IMR-90 (cell line): ENCODE data around the gene NKAIN2. TPM values are rescaled to one million over a fixed set of nuclear protein-coding genes. Genes with fewer than 3 reads are reported as not detected.

Experiments
- ATAC-seq: fragments of 200-7000 bp; cut with Tn5 transposase; 2 replicates; pipeline ENCODE4 v1.9.1; 2020; ENCODE audit warnings: low read depth, mild to moderate bottlenecking, moderate library complexity
- BruUV-seq: library from RNA; stranded (reverse); fragments of 400-500 nt; replicated peaks from 2 replicates; lab custom pipeline; 2021; lab: Mats Ljungman, UMichigan
- CTCF ChIA-PET: fragments of 300-600 bp; formaldehyde crosslinking; extraction: SDS; loops from one replicate; lab custom pipeline; 2021; ENCODE audit warnings: antibody characterized with exemption; lab: Yijun Ruan, JAX
- POLR2A ChIA-PET: fragments of 300-600 bp; sonication (Branson Sonifier 250); formaldehyde crosslinking; loops from one replicate; lab custom pipeline; 2022; ENCODE audit warnings: antibody characterized with exemption; ENCODE audit not compliant: unreplicated experiment; lab: Charles Lee
- DNase-seq: peaks from one replicate; pipeline ENCODE4 v3.0.0; 2013
- H2AFZ ChIP-seq: replicated peaks from 2 replicates; pipeline ENCODE3; 2013; ENCODE audit warnings: low read length, mild to moderate bottlenecking; ENCODE audit not compliant: poor library complexity
- H2AK5ac ChIP-seq: 2 replicates; pipeline ENCODE4 v1.6.1; 2013; ENCODE audit warnings: low read depth, low read length, inconsistent platforms
- H2AK9ac ChIP-seq: replicated peaks from 2 replicates; pipeline ENCODE3; 2013; ENCODE audit warnings: mild to moderate bottlenecking, low read depth, low read length, moderate library complexity; ENCODE audit not compliant: poor library complexity
- H2BK120ac ChIP-seq: 2 replicates; pipeline ENCODE4 v1.6.1; 2013; ENCODE audit warnings: low read depth, low read length, inconsistent platforms
- H2BK15ac ChIP-seq: 3 replicates; pipeline ENCODE4 v1.6.1; 2013; ENCODE audit warnings: low read depth, low read length, inconsistent platforms
- H2BK20ac ChIP-seq: 2 replicates; pipeline ENCODE4 v1.6.1; 2013; ENCODE audit warnings: low read depth, mild to moderate bottlenecking, inconsistent platforms, low read length, moderate library complexity
- H2BK5ac ChIP-seq: 2 replicates; pipeline ENCODE4 v1.6.1; 2013; ENCODE audit warnings: mild to moderate bottlenecking, low read depth, low read length, inconsistent platforms; ENCODE audit not compliant: poor library complexity, severe bottlenecking
- H3K14ac ChIP-seq: replicated peaks from 2 replicates; pipeline ENCODE4 v1.6.1; 2013; ENCODE audit warnings: low read depth, low read length, inconsistent platforms
- H3K18ac ChIP-seq: 2 replicates; pipeline ENCODE4 v1.6.1; 2013; ENCODE audit warnings: low read depth, low read length, control low read depth
- H3K23ac ChIP-seq: 2 replicates; pipeline ENCODE4 v1.6.1; 2013; ENCODE audit warnings: low read depth, low read length, inconsistent platforms
- H3K27ac ChIP-seq: 2 replicates; pipeline ENCODE4 v1.5.1; 2013; ENCODE audit warnings: mild to moderate bottlenecking, control low read depth, low read length; ENCODE audit not compliant: insufficient read depth
- H3K27me3 ChIP-seq: 2 replicates; pipeline ENCODE4 v1.6.1; 2013; ENCODE audit warnings: low read length; ENCODE audit not compliant: control insufficient read depth, insufficient read depth
- H3K36me3 ChIP-seq: 2 replicates; pipeline ENCODE4 v1.6.1; 2013; ENCODE audit warnings: low read length, mixed read lengths; ENCODE audit not compliant: control insufficient read depth, insufficient read depth
- H3K4ac ChIP-seq: 2 replicates; pipeline ENCODE4 v1.6.1; 2013; ENCODE audit warnings: low read depth, low read length, inconsistent platforms
- H3K4me1 ChIP-seq: 2 replicates; pipeline ENCODE4 v1.6.1; 2013; ENCODE audit warnings: low read length, mixed read lengths; ENCODE audit not compliant: control insufficient read depth, insufficient read depth
- H3K4me2 ChIP-seq: 2 replicates; pipeline ENCODE4 v1.6.1; 2013; ENCODE audit warnings: low read depth, mild to moderate bottlenecking, control low read depth, low read length, moderate library complexity
- H3K4me3 ChIP-seq: 2 replicates; pipeline ENCODE4 v1.5.1; 2013; ENCODE audit warnings: low read depth, mild to moderate bottlenecking, control low read depth, low read length, moderate library complexity; ENCODE audit not compliant: insufficient read depth
- H3K56ac ChIP-seq: 2 replicates; pipeline ENCODE4 v1.6.1; 2013; ENCODE audit warnings: low read length, inconsistent platforms; ENCODE audit not compliant: insufficient read depth; ENCODE audit errors: extremely low read depth
- H3K79me1 ChIP-seq, 2 experiments: 2 replicates each; pipeline ENCODE4 v1.6.1; 2013; ENCODE audit warnings: low read length in 2 of 2, inconsistent platforms in 1 of 2, low read depth in 1 of 2
- H3K9ac ChIP-seq: 2 replicates; pipeline ENCODE4 v1.6.1; 2013; ENCODE audit warnings: low read depth, low read length, control low read depth
- H3K9me1 ChIP-seq: 2 replicates; pipeline ENCODE4 v1.6.1; 2013; ENCODE audit warnings: low read length, inconsistent platforms; ENCODE audit not compliant: insufficient read depth
- H3K9me3 ChIP-seq: 2 replicates; pipeline ENCODE4 v1.6.1; 2013; ENCODE audit warnings: low read length; ENCODE audit not compliant: control insufficient read depth, insufficient read depth
- H4K20me1 ChIP-seq: 2 replicates; pipeline ENCODE4 v1.6.1; 2013; ENCODE audit warnings: low read length, inconsistent platforms; ENCODE audit not compliant: insufficient read depth
- H4K5ac ChIP-seq: 2 replicates; pipeline ENCODE4 v1.6.1; 2013; ENCODE audit warnings: mild to moderate bottlenecking, low read depth, low read length, control low read depth
- H4K8ac ChIP-seq, 2 experiments: 2 replicates each; pipeline ENCODE4 v1.6.1; 2013; ENCODE audit warnings: low read depth in 2 of 2, low read length in 2 of 2, control low read depth in 1 of 2, inconsistent platforms in 1 of 2
- H4K91ac ChIP-seq: 2 replicates; pipeline ENCODE4 v1.6.1; 2013; ENCODE audit warnings: low read depth, low read length, inconsistent platforms; ENCODE audit not compliant: insufficient read depth
- FOS ChIP-seq: fragments of 150-350 bp; IDR thresholded peaks from 2 replicates; pipeline ENCODE4 v1.6.1; 2016; ENCODE audit warnings: low read depth, low read length
- MAFK ChIP-seq: IDR thresholded peaks from 2 replicates; pipeline ENCODE4 v1.6.1; 2012; ENCODE audit warnings: low read depth, low read length, improper control_type of control experiment
- NFE2L2 ChIP-seq: fragments of 150-350 bp; IDR thresholded peaks from 2 replicates; pipeline ENCODE4 v1.6.1; 2016; ENCODE audit warnings: low read depth, mild to moderate bottlenecking, low read length
- RCOR1 ChIP-seq: IDR thresholded peaks from 2 replicates; pipeline ENCODE4 v1.6.1; 2012; ENCODE audit warnings: mild to moderate bottlenecking, low read length, improper control_type of control experiment; ENCODE audit not compliant: insufficient replicate concordance
- SMC3 ChIP-seq: fragments of 150-350 bp; IDR thresholded peaks from 2 replicates; pipeline ENCODE4 v1.6.1; 2016; ENCODE audit warnings: low read depth, mild to moderate bottlenecking, antibody characterized with exemption, low read length, moderate library complexity
- dilution Hi-C: fragments of 300-500 bp; cut with HindIII; formaldehyde crosslinking; loops from one replicate; pipeline ENCODE4 v1.14.3; 2018; ENCODE audit warnings: low sequenced_read_pairs; ENCODE audit not compliant: unreplicated experiment
- in situ Hi-C: fragments of 300-500 bp; cut with MboI; formaldehyde crosslinking; loops from 3 replicates; pipeline ENCODE4 v1.14.3; 2019; ENCODE audit warnings: low sequenced_read_pairs, inconsistent platforms, mixed read lengths
- intact Hi-C: fragments of 100-400 bp; cut with micrococcal nuclease; formaldehyde crosslinking; loops from 2 replicates; pipeline ENCODE4 v1.10.0; 2022
- polyA plus RNA-seq, 3 experiments: library from polyadenylated mRNA; depleted of rRNA; stranded (reverse); fragments of >200 nt; gene quantifications; 2 replicates each; pipeline ENCODE4 v1.2.3, GENCODE V29; 2012; ENCODE audit warnings: low replicate concordance in 1 of 3
- total RNA-seq: library from RNA; depleted of rRNA; stranded (reverse); fragments of >200 nt; gene quantifications from 2 replicates; pipeline ENCODE4 v1.2.3, GENCODE V29; 2012

Gene NKAIN2
- total and polyA plus RNA-seq, 2 of the 4 experiments (the other 2 are of a cell fraction): not detected

- DNase-seq (no peak), ATAC-seq (no peak)
- no peak overlapping the region for H2BK5ac ChIP-seq
- no peak overlapping the region for H2BK120ac ChIP-seq
- no peak overlapping the region for H2BK15ac ChIP-seq
- H4K91ac ChIP-seq: no peak overlapping the region
- no peaks in the 10 kb centered on the region for H3K36me3 ChIP-seq
- no peak overlapping the region for H2AK9ac ChIP-seq
- no peak overlapping the region for H3K27ac ChIP-seq
- H3K9me3 ChIP-seq: no peaks in the 10 kb centered on the region
- no peaks in the 10 kb centered on the region for H3K4me1 ChIP-seq
- intact Hi-C loops: no loop called here
- ChIA-PET CTCF (no interaction called here), POLR2A (no interaction called here)
- no peaks in the 10 kb centered on the region for H3K27me3 ChIP-seq
- H3K79me1 ChIP-seq: no peaks in the 10 kb centered on the region
- H3K9me1 ChIP-seq: no peaks in the 10 kb centered on the region
- H3K18ac ChIP-seq: no peak overlapping the region
- H3K23ac ChIP-seq: no peak overlapping the region
- H2AFZ ChIP-seq: no peak overlapping the region
- H4K20me1 ChIP-seq: no peaks in the 10 kb centered on the region
- no peak overlapping the region for H4K5ac ChIP-seq
- in situ Hi-C loops: no loop called here
- H3K56ac ChIP-seq: no peak overlapping the region
- H3K9ac ChIP-seq: no peak overlapping the region
- H3K14ac ChIP-seq: no peak overlapping the region
- dilution Hi-C loops: no loop called here
- no peak overlapping the region for H3K4me2 ChIP-seq
- no peak overlapping the region for H2BK20ac ChIP-seq
- TF ChIP-seq RCOR1 (no peak), SMC3 (no peak), MAFK (no peak), FOS (no peak), NFE2L2 (no peak)
- H3K4ac ChIP-seq: no peak overlapping the region
- H2AK5ac ChIP-seq: no peak overlapping the region
- no peak overlapping the region for H4K8ac ChIP-seq
- no TSS peak for BruUV-seq
- no peak overlapping the region for H3K4me3 ChIP-seq
These were observed 274.5 kb downstream of the NKAIN2 start for GRCh38 chr6:124078169-124078568.
